Endometrial microvascular endothelial cells (primary cell): ENCODE data around the gene PERM1. TPM values are rescaled to one million over a fixed set of nuclear protein-coding genes. Genes with fewer than 3 reads are reported as not detected.
"Not testable (repeated sequence)": the region's sequence is repeated elsewhere in the genome, so short reads cannot be mapped to it uniquely, and the experiment has no call there.

Experiments used
- in situ Hi-C: cut with HindIII; loops from 2 replicates; pipeline ENCODE4 v1.10.0; 2017; ENCODE audit warnings: low sequenced_read_pairs, low pct_unique_long_range_greater_than_20kb; ENCODE audit errors: inconsistent ontology term
- total RNA-seq: library from RNA; depleted of rRNA; stranded (reverse); fragments of >200 nt; gene quantifications from one replicate; pipeline ENCODE4 v1.2.3, GENCODE V29; 2015; ENCODE audit errors: inconsistent ontology term

Gene PERM1
- total RNA-seq, 1 donor from 2014 or later = not detected

- in situ Hi-C loops = not testable (repeated sequence)
Observed at GRCh38 chr1:1017397-1018320, 35.8 kb upstream of the PERM1 start.

GRCh38 chr1:1014799-1015681 lies 33.1 kb upstream of the PERM1 start:
- in situ Hi-C loops = no loop called here

GRCh38 chr1:1013922-1014648 lies 32.2 kb upstream of the PERM1 start:
- in situ Hi-C loops = no loop called here

- in situ Hi-C loops = no loop called here
Observed at GRCh38 chr1:1013105-1013921, 31.4 kb upstream of the PERM1 start, which contains the start of gene ISG15. TSS of gene ISG15 (plus strand) at chr1:1013497. CDS start at chr1:1013574, 77 bp downstream.

- in situ Hi-C loops = not testable (repeated sequence)
Observed at GRCh38 chr1:1012736-1013104, 30.8 kb upstream of the PERM1 start.

GRCh38 chr1:1011396-1011949 lies 29.6 kb upstream of the PERM1 start:
- in situ Hi-C loops = no loop called here

- in situ Hi-C loops = not testable (repeated sequence)
Observed at GRCh38 chr1:1010131-1010530, 28.2 kb upstream of the PERM1 start.

- in situ Hi-C loops = no loop called here
Observed at GRCh38 chr1:1006305-1007159, 24.6 kb upstream of the PERM1 start.

- in situ Hi-C loops = no loop called here
Observed at GRCh38 chr1:1005774-1006304, 23.9 kb upstream of the PERM1 start.

- in situ Hi-C loops = no loop called here
Observed at GRCh38 chr1:1004780-1005697, 23.1 kb upstream of the PERM1 start.

- in situ Hi-C loops = no loop called here
Observed at GRCh38 chr1:1004420-1004779, 22.5 kb upstream of the PERM1 start.

GRCh38 chr1:1003618-1004419 lies 21.9 kb upstream of the PERM1 start:
- in situ Hi-C loops = no loop called here

- in situ Hi-C loops = no loop called here
Observed at GRCh38 chr1:1001057-1001783, 19.3 kb upstream of the PERM1 start.

- in situ Hi-C loops = no loop called here
Observed at GRCh38 chr1:1000357-1001056, 18.6 kb upstream of the PERM1 start.
